ENCODE results near the gene PRDM15.

- TF ChIP-seq CTCF (conservative IDR thresholded peaks at IDR 0.05 in 1 of 2, IDR thresholded peaks at IDR 0.05 in 1 of 2; ENCODE audit: extremely low read depth in 1 of 2, insufficient read depth in 1 of 2, low read depth in 1 of 2, low read length in 2 of 2) (no peak), EZH2 (IDR thresholded peaks at IDR 0.05; ENCODE audit: borderline replicate concordance, low read length) (no peak)
These were observed 66.5 kb downstream of the PRDM15 start for GRCh38 chr21:41812679-41813078.

All from mammary epithelial cell (primary cell).